GM19324 (cell line): ENCODE results near the gene AMOTL1.

Experiments
- ATAC-seq: cut with Tn5 transposase; IDR thresholded peaks from one replicate; pipeline ENCODE4 v1.9.1; 2021; ENCODE audit warnings: mild to moderate bottlenecking, moderate library complexity; ENCODE audit not compliant: unreplicated experiment, low FRiP score

The AMOTL1 gene

DNA sequence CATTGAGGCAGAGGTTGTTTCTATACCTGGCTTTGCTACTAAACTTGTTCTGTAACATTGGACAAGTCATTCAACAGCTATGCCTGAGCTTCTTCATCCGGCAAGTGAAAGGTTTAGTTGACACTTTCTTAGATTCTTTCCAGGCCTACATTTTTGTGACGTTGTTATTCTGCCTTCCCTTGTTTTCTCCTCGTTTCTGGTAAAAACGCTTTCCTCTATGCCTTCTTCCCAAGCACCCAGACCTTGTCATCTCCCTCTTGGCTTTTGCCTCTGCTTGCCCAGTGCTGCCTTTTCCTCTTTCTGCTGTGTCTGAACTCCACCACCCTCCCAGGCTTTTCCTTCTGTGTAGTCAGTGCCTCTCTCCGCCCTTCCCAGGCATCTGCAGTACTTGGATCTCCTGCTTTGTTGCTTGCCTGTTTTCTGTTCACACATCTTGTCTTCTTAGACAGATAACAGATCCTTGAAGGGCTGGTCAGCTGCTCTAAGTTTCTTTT is 1.4 kb upstream of the AMOTL1 start:
- no peak for ATAC-seq

DNA sequence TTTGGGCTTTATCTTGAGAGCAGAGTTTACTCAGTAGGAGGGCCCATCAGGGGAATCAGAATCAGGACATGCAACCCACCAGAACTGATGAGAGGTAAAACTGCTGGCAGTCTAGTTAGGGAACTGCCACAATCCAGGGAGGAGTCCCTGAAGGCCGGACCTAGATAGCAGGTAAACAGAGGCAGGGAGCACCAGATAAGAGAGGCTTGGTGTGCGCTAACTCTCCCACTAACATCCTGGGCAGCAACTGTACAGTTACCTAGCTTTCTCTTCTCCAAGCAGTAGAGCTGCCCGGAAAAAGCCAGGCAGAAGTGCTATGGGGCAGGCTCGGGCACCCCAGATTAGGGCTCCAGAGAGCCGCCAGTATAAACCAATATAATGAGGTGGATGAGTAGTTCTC is 865 bp upstream of the AMOTL1 start:
- ATAC-seq: no peak

DNA sequence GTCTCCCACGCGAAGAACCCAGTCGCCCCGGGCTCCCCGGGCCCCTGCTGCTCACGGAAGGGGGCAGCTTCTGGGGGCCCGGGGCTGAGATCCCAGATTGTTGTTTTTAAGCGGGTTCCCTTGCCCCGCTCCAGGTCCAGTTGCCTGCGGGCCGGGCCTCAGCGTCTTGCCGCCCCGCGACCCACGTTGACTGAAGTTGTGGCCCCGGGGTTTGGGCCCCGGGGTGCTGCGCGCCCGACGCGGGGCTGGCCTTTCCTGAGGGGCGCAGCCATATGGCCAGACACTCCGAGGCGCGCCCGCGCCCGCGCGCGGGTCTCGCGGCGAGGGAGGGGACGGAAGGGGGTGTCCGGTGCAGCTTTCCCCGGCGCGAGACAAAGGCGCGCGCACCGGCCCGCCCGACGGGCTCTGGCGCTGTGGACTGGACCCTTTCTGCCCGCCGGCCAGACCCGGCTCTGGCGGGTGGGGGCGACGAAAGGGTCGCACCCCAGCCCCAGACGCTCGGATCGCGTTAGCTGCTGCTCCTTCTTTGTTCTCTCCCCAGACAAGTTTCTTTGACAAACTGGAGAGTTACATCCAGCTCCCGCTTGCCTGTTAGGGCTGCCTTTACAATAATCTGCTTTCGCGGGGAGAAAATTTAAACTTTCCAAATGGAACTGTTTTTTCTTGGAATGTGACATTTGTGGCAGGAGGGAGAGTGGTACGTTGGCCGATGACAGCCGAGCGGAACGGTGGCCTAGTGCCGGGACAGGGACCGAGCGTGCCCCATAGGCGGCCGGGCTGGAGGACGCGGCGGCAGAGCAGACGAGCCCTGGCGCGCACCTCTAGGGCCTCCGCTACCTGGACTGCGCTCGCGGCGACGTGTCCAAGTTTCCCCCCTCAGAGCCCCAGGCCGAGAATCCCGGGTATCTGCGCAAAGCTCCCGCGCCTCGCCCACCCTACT is 716 bp downstream of the AMOTL1 start:
- ATAC-seq: peak; percentile 43

DNA sequence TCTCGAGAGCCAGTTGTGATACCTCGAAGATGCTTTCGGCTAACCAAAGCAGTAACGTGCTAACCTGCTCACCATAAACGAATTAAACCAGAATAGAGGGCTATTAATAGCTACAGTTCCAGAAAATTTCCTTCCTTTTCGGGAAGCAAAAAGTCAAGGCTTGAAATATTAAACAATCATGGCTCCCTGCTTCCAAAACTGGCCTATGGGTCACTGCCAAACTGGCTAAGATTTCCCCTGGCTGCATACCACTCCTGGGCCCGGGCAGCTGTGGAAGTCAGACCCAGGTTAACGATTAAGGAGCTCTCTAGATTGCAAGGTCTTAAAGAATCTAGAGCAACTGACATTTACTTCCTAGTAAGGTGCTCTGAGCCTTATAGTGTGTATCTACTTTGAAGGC is 1.7 kb downstream of the AMOTL1 start:
- no peak for ATAC-seq

DNA sequence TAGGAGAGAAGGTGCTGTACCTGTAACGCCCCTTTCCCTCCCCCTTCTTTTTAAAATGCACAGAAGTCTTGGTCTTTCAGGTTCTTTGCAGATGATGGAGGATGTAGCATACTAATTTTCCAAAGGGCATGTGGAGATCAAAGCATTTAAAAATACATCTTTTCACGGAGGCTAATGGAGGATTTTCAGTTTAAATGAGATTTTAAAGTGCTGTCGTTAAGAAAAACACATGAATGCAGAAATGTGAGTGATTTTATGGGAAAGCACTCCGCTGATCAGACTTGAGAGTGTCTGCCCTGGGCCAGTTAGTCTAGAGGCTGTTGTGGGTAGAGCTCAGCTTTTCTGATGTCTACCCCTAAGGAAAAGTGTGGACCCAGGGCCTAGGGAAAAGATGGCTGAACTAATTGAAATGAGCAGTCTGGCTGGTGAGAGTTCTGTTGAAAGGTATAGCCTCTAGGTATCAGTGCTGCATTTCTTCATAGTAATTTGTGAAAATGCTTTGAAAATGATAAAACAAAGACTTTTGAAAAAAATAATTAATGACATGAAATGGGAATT is 2.5 kb downstream of the AMOTL1 start:
- ATAC-seq: no peak

DNA sequence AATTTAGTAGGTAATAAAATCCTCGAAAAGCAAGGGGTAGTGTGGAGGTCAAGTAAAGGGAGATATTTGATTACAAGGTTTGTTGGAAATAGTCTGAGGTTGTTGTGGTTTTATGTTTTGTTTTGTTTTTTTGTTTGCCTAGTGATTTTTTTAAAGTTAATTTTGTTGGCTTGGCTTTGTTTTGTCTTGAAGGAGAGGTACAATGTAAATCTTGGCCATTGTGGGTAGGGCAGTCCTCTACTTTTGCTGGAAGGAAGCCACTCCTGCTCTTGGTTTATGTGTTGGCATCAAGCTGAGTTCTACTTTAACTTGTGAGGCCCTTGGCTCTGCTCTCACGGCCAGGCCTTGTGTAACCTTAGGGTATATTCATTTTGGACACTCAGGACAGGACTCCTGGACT is 3.2 kb downstream of the AMOTL1 start:
- ATAC-seq: no peak

DNA sequence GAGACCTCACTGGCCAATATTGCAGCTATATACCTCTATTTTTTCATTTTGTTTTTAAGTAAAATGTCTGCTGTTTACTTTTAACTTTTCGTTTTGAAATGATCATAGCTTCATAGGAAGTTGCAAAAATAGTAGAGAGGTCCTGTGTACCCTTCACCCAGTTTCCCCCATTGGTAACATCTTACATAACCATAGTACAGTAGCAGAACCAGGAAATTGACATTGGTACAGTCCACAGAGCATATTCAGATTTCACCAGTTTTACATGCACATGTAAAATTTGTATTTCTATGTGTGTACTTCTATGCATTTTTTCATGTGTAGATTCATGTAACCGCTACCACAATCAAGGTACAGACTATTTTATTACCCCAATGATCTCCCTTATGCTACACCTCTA is 3.8 kb downstream of the AMOTL1 start:
- no peak for ATAC-seq

DNA sequence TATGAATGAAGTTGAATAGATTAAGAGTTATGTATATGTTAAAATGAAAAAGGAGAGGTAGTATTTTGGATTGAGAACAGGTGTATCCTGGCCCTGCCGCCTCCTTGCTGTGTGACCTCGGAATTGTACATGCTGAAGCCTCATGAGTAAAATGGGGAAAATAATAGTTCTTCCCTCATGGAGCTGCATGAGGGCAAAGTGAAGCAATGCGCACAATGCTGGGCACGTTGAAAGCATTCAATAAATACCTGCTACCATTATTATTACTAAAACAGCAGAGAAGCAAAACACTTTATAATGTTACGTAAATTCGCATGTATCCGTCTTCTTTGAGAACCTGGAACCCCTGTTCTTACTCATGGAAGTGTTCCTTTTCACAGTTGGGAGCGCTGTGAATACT is 5.7 kb downstream of the AMOTL1 start:
- ATAC-seq: no peak

DNA sequence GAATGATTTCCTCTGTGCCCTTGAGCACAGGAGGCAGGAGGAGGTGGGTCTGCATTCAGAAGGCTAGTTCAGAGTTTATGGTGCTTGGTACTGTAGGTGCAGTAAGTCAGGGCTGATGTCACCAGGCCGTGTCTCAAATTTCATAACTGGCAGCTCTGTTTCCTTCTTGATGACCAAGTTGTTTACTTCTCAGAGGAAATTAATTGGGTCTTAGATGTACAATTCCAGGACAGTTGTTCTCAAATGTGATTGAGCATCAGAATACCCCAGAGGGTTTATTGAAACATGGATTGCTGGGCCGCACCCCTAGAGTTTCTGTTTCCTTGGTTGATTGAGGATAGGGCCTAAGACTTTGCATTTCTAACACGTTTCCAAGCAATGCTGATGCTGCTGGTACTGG is 6.2 kb downstream of the AMOTL1 start:
- no peak for ATAC-seq

DNA sequence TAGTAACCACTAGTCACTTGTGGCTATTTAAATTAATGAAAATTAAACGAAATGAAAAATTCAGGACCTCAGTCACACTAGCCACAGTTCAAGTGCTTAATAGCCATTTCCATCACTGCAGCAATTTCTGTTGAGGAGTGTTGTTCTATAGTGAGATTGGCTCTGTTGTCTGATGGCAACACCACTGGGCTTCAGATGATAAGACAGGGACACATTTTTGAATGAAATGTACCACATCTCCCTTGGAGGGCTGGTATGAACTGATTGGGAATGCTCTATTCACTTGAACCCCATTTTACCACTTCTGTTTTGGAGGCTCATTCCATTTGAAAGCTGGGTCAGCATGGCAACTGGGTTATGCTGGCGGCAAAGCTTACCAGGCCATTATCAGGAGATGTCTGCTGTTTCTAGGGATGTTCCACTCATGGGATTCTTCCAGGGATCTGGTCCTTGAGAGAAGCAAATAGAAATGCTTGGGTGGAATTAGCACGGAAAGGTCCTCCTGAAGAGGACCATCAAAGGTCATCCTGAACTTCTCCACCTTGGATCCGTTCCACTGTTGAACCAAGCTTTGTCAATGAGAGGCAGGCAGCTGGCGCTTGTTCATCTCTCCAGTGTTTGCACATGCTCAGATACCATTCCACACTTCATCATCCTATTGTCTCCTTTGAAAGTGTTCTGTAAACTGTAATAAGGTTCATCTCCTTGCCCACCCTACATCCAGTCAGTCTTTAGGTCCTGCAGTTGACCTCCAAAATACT is 7.6 kb downstream of the AMOTL1 start:
- no peak for ATAC-seq

DNA sequence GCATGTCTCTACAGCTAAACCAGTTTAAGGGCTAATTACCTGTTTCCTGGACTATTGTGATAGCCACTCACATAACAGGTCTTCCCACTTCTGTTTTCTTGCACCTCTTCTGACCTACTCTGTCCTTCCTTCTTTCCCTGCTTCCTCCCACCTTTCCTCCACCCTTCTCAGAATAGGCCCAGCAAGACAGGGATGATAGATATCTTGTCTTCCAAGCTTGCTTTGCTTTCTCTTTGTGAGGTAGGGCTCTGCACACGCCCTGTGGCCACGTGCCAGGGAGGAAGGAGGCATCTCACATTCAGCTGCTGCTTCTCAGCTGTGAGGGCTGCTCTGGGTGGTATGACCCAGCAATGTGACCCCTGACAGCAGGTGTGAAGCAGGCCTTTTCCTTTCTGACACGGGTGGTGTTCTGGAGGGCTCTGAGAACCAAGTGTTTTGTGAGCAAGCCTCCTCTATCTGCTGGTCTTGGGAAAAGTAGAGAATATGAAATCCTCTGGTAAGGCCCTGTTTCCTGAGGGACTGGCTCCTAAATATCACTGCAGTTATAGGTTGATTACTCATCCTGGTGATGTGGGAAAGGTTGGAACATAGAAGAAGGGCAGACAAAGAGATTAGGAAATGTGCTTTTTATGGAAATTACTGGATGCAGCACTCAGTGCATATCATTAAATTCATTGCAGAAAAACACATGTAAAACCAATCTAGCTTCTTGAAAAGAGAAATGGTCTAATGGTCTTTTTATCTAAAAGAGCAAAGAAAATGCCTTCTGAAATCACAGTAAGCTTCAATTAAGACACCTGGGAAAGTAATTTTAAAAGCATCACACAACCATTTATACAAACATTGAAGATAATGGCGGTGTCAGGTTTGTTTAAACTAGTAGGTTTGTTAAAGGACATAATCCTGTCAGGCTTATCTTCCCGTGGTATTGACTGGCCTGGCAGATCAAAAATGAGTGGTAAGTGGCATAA is 8.5 kb downstream of the AMOTL1 start:
- ATAC-seq: peak; percentile 85

DNA sequence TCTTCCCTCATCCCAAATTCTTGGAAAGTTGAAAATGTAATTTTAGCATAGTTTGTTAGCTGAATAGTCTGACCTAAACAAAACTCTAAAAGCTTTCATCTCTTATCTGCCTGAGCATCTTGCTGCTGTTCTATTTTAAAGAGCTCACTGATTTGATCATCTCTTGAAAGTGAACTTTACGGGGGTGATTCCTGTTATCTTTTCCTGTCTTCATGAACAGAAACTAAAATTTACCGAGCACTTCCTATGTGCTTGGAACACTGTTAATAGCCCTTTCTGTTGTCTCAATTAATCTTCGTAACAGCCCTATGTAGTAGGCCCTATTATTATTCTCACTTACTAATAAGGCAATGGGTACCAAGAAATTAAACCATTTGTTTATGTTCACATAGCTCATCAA is 12.3 kb downstream of the AMOTL1 start:
- no peak for ATAC-seq

DNA sequence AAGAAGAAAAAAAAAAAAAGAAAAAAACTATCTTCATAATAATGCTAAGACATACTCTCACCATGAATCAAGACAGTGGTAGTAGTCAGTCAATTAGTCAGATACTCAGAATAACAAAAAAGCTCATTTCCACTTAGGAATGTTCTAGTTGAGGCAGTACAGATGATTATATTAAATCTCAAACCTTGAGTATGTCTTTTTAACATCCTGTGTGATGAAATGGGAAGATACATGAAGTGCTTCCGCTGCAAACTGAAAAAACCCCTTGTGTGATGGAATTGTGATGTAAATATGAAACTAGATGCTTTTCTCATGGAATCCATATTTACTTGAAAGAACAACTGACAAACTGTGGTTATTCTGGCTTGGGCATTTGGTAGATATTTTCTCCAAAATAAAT is 13.7 kb downstream of the AMOTL1 start:
- no peak for ATAC-seq

DNA sequence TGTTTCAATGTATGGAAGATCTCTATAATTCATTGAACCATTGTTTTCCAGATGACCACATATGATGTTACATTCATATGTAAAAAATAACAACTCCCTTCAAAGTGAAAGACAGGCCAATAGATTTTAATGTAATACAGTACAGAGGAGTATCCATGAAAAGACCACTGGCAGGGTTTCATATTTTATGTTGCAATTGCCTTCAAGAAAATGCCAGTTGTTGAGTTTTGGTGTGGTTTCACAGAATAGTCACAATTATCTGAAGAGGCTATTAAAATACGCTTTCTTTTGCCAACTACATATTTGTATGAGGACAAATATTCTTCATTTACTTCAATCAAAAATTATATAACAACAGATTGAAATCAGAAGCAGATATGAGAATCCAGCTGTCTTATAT is 14.3 kb downstream of the AMOTL1 start:
- ATAC-seq: no peak

DNA sequence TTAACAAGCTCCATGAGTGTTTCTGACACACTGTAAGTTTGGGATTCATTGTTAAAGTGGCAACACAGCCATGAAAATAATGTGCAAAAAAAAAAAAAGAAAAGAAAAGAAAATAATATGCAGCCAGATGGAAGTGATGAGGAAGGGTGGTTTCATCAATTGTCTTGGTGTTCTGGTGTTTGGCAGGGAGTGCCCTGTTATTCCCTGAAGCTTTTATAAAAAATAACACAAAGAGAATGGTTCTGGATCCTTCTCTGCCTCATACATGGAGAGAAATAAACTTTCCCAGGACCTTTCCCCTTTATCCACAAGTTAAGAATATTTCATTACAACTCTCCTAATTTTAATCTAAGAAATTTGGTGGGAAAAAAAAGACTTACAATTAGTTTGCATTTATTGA is 16.7 kb downstream of the AMOTL1 start:
- no peak for ATAC-seq

DNA sequence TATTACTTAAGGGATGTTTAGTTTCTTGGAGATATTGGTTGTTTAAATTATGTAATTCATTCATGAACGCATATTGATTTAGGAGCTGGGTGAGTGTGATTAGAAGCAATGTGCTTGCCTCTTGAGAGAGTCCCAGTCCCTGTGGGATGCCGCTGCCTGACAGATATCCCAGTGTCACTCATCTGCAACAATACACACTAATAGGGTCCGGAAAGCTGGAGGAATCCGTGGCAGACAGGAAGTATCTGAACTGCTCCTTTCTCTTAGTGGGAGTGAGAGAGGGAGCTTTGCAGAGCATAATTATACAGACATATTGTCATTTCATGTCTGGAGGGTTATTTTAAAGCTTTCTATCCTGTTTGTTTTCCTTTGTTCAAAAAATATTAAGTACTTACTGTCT is 17.4 kb downstream of the AMOTL1 start:
- no peak for ATAC-seq

DNA sequence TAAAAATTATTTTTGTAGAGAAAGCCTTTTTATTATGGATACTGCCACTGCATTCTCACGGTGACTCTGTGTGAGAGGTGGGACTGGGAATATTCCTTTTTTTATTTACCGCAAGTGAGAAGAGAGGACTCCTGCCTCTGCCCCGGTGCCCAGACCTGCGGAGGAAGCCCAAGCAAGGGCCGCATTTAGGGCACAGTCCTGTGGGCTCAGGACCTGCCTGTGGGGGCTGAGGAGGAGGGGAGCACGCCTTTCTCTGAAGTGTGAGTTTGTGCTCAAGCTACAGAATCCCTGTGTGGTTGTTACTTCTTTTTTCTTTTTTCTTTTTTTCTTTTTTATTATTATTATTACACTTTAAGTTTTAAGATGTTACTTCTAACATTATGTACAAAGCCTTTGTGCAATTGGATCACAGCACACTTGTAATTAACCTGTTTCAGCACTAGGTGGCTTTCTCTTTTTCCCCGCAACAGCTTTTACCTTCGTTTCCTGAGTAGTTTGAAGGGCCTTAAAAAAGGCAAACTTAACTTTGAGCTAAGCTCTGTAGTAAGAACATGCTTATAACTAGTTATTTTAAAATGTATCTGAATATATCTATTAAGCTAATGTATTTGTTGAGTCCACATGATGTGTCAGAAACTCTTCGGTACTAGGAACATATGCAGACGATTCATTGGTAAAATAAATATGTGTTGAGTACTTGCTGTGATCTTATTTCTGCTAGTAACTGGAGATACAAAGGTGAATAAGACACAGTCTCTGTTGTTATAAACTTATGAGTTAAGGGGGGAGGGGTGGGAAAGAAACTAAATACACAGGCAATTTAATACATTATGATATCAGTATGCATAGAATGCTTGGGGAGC is 18.3 kb downstream of the AMOTL1 start:
- no peak for ATAC-seq

DNA sequence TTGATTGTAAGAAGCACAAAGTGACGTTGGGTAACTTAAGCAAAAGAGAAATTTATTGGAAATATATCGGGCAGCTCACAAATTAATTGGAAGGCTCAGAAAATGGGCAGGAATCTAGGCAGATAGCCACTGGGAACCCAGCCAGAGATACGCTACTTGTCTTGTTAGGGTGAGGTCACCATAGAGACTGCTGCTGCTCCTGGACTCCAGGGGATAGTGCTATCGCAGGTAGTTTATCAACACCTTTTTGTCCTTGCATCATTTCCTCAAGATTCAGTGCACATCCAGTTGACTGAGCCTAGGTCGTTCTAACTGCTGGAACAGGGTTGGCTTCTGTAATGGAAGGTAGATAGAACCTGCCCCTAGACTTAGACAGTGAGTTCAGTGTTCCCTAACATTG is 19.6 kb downstream of the AMOTL1 start:
- ATAC-seq: no peak

DNA sequence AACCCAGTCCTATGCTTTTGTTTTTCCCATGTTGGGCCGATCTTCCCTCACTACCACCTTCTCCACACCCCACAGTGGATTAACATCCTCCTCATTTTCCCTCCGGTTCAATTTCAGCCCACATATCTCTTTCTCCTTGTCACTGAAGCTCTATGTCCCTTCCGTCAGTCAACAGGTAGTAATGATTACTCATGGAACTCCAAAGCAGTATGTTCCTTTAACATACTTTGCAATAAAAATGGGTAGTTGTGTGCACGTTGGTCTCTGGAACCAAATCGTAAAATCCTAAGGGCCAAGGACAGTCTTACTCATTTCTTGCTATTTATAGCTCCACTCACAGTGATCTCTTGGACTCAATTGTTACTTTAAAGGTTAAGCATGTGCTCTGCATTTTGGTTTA is 20.2 kb downstream of the AMOTL1 start:
- ATAC-seq: no peak
